HG02623 (cell line): ENCODE data around the gene STARD6.
"Not testable (repeated sequence)": the region's sequence is repeated elsewhere in the genome, so short reads cannot be mapped to it uniquely, and the experiment has no call there.

Source experiments
- ATAC-seq: cut with Tn5 transposase; IDR thresholded peaks from one replicate; pipeline ENCODE4 v1.9.1; 2021; ENCODE audit warnings: moderate library complexity; ENCODE audit not compliant: unreplicated experiment

Gene STARD6

GRCh38 chr18:54351186-54351585, 6.5 kb downstream of the STARD6 start:
- no peak for ATAC-seq

- no peak for ATAC-seq
Measured at GRCh38 chr18:54338230-54338629, 19.4 kb downstream of the STARD6 start.

- ATAC-seq, result no peak
Measured at GRCh38 chr18:54335638-54336173, 22.0 kb downstream of the STARD6 start.

GRCh38 chr18:54330768-54331548, 26.7 kb downstream of the STARD6 start:
- no peak for ATAC-seq

- ATAC-seq, result no peak
Measured at GRCh38 chr18:54329787-54330186, 27.9 kb downstream of the STARD6 start.

- no peak for ATAC-seq
Measured at GRCh38 chr18:54327818-54328217, 29.8 kb downstream of the STARD6 start.

GRCh38 chr18:54323970-54324369, 33.7 kb downstream of the STARD6 start:
- ATAC-seq, result no peak

- ATAC-seq, result no peak
Measured at GRCh38 chr18:54323561-54323960, 34.1 kb downstream of the STARD6 start.

GRCh38 chr18:54316071-54316820, 41.4 kb downstream of the STARD6 start:
- no peak for ATAC-seq

- not testable (repeated sequence) for ATAC-seq
Measured at GRCh38 chr18:54309564-54309963, 48.1 kb downstream of the STARD6 start.

- no peak for ATAC-seq
Measured at GRCh38 chr18:54303408-54303807, 54.2 kb downstream of the STARD6 start.

GRCh38 chr18:54298991-54299390, 58.7 kb downstream of the STARD6 start:
- ATAC-seq, result not testable (repeated sequence)

GRCh38 chr18:54296062-54296461, 61.6 kb downstream of the STARD6 start:
- no peak for ATAC-seq

GRCh38 chr18:54294274-54294673, 63.4 kb downstream of the STARD6 start:
- ATAC-seq, result no peak

GRCh38 chr18:54284981-54285785, 72.5 kb downstream of the STARD6 start:
- peak; percentile 99 for ATAC-seq

GRCh38 chr18:54284535-54284934, 73.1 kb downstream of the STARD6 start:
- peak; percentile 31 for ATAC-seq

GRCh38 chr18:54280220-54280569, 77.5 kb downstream of the STARD6 start:
- no peak for ATAC-seq

GRCh38 chr18:54279477-54280219, 78.0 kb downstream of the STARD6 start:
- no peak for ATAC-seq

GRCh38 chr18:54278615-54279014, 79.0 kb downstream of the STARD6 start:
- ATAC-seq, result no peak

- ATAC-seq, result no peak
Measured at GRCh38 chr18:54277899-54278298, 79.8 kb downstream of the STARD6 start.
